Neutrophil (primary cell): Measurements from ENCODE around the gene PLCL1.

Source experiments
- H3K27ac ChIP-seq: fragments of 200-600 bp; sonication (generic); 2 replicates; pipeline ENCODE4 v1.5.1; 2016; ENCODE audit warnings: mild to moderate bottlenecking, moderate library complexity
- H3K27me3 ChIP-seq: fragments of 200-600 bp; sonication (generic); 2 replicates; pipeline ENCODE4 v1.6.0; 2016; ENCODE audit warnings: mild to moderate bottlenecking
- H3K36me3 ChIP-seq: fragments of 200-600 bp; sonication (generic); 2 replicates; pipeline ENCODE4 v1.5.1; 2017
- H3K4me1 ChIP-seq, 2 experiments: fragments of 200-600 bp in 1 of 2; sonication (generic) in 1 of 2; 1 replicate in 1 of 2; 2 replicates in 1 of 2; pipeline versions ENCODE4 v1.5.1 to v1.6.1; 2013 to 2016; ENCODE audit warnings: low read depth in 1 of 2, low read length in 1 of 2, mild to moderate bottlenecking in 1 of 2, moderate library complexity in 1 of 2; ENCODE audit not compliant: control insufficient read depth in 1 of 2, insufficient read depth in 1 of 2
- H3K4me3 ChIP-seq, 2 experiments: fragments of 200-600 bp in 1 of 2; sonication (generic) in 1 of 2; 1 replicate in 1 of 2; 2 replicates in 1 of 2; pipeline ENCODE4 v1.5.1; 2013 to 2016; ENCODE audit warnings: low read depth in 1 of 2, low read length in 1 of 2, mild to moderate bottlenecking in 1 of 2, moderate library complexity in 1 of 2
- H3K9me3 ChIP-seq: fragments of 200-600 bp; sonication (generic); 2 replicates; pipeline ENCODE4 v1.5.1; 2016
- TF ChIP-seq, protein P1 (sequence below): fragments of 200-600 bp; sonication (generic); IDR thresholded peaks from 2 replicates; pipeline ENCODE4 v1.5.1; 2016; ENCODE audit warnings: antibody characterized with exemption

The PLCL1 gene

DNA sequence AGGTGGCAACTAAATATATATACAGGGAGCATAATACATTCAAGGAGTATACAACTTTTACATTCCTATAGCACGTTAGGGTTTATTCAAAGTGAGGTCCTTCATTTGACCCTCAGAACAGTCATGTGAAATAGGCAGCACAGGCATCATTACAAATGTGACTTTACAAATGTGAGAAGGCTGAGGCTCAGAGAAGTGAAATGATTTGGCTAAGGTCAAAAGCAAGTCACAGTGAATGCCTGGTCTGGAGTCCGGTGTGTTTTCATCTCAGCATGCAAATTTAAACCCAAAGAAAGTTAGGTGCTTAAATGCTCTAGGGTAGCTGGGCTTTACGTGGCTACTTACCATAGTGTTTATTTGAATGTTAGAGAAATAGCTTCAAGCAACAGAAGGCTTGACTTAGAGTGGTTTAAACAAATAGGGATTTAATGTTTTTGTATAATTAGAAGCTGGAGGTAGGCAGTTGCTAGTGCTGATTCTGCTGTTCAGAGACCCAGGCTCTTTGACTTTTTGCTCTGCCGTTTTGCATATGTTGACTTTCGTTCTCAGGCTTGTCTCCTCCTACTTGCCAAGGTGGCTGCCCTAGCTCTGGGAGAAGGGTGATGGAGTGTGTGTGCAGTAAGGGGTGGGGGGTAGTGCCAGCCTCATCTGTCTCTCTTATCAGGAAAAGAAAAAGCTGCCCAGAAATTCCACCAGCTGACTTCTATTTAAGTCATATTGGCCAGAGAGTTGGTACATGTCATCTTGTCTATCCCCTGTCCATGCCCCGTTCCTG, 89.2 kb downstream of the PLCL1 start:
- Histone ChIP-seq H3K4me1 (peaks cover 0 to 9% of the 10 kb centered on the region in 2 experiments), H3K27ac (no peak overlapping the region), H3K36me3 (no peaks in the 10 kb centered on the region), H3K4me3 (no peak overlapping the region), H3K9me3 (no peaks in the 10 kb centered on the region), H3K27me3 (no peaks in the 10 kb centered on the region)
- TF ChIP-seq, protein P1, sequence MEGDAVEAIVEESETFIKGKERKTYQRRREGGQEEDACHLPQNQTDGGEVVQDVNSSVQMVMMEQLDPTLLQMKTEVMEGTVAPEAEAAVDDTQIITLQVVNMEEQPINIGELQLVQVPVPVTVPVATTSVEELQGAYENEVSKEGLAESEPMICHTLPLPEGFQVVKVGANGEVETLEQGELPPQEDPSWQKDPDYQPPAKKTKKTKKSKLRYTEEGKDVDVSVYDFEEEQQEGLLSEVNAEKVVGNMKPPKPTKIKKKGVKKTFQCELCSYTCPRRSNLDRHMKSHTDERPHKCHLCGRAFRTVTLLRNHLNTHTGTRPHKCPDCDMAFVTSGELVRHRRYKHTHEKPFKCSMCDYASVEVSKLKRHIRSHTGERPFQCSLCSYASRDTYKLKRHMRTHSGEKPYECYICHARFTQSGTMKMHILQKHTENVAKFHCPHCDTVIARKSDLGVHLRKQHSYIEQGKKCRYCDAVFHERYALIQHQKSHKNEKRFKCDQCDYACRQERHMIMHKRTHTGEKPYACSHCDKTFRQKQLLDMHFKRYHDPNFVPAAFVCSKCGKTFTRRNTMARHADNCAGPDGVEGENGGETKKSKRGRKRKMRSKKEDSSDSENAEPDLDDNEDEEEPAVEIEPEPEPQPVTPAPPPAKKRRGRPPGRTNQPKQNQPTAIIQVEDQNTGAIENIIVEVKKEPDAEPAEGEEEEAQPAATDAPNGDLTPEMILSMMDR = no peak

DNA sequence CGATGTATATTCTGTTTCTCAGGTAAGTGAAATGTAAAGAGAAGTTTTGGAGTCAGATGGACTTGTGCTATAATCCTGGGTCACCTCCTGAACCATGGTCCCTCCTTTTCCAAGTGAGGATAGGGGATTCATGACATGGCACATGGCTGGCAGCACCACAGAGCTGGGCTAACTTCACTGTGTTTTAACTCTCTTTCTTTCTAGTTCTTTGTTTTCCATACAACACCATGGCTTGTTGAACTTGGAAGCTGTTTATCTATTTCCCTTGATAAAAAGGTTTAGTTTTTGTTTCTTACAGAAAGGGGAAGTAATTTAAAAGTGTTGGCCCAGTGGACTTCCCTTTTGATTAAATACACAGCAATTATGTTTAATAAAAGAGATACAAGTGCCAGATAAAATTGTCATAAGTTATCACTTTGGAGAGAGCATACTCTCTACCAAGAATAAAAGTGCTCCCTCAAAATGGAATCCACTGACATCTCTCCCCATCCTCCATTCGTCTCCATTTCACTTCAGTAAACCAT, 90.4 kb downstream of the PLCL1 start:
- Histone ChIP-seq H3K4me3 (no peak overlapping the region), H3K9me3 (no peaks in the 10 kb centered on the region), H3K27ac (no peak overlapping the region), H3K27me3 (no peaks in the 10 kb centered on the region), H3K4me1 (no peaks in the 10 kb centered on the region), H3K36me3 (no peaks in the 10 kb centered on the region)
- TF ChIP-seq, protein P1 = no peak

DNA sequence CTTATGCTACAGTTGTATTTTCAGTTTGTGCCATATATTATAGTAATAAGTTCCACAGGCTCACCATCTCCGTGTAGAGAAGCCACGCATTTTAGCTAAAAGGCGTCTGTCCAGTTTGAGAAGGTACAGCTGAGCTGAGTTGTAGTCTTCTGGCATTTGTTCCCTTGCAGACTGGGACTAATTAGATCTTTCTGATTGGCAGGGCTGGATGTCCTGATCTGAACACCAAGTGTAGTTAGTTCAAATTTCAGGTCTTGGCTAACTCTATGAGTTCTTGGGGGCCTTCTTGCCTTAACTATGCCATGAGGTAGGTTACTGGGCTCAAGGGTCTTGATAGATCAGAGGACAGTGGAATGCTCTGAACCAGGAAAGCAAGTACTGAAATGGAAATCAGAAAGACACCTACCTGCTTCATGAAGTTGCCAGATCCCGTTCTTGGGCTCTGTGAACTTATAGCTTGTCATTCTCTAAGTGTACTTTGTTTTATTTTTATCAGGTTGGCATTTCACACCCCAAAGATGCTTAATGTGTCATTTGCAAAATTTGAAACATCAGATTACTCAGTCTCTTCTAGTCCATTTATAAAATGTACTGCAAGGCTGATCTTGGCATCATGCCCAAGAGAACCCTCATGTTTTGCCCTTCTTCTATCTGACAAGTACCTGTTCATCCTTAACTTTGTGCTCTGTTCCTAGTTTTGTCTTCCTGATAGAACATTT, 93.7 kb downstream of the PLCL1 start:
- no peaks in the 10 kb centered on the region for H3K4me1 ChIP-seq
- TF ChIP-seq, protein P1 = no peak
- H3K9me3 ChIP-seq = no peaks in the 10 kb centered on the region
- no peak overlapping the region for H3K4me3 ChIP-seq
- H3K36me3 ChIP-seq = no peaks in the 10 kb centered on the region
- H3K27me3 ChIP-seq = peaks cover 31% of the 10 kb centered on the region
- no peak overlapping the region for H3K27ac ChIP-seq

DNA sequence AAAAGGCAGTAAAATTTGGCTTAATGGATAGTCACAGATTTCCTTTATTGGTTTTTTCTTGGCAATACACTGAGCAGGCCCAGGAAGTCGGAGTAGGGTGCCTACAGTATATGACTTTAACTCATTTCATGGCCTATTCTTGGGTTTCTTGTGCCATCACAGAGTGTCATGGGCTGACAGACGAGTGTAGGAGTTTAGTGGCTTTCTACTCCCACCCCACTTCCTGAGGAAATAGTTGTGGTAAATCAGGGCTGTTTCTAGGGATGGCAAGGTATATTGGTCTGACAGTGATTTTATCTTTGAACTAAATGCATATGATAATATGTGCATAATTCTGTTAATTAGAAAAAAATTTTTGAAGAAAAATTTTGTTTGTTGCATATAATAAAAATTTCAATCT, 100.1 kb downstream of the PLCL1 start:
- Histone ChIP-seq H3K4me3 (no peak overlapping the region), H3K27me3 (peaks cover 59% of the 10 kb centered on the region), H3K36me3 (no peaks in the 10 kb centered on the region), H3K27ac (no peak overlapping the region), H3K9me3 (no peaks in the 10 kb centered on the region), H3K4me1 (no peaks in the 10 kb centered on the region)
- TF ChIP-seq, protein P1 = no peak

DNA sequence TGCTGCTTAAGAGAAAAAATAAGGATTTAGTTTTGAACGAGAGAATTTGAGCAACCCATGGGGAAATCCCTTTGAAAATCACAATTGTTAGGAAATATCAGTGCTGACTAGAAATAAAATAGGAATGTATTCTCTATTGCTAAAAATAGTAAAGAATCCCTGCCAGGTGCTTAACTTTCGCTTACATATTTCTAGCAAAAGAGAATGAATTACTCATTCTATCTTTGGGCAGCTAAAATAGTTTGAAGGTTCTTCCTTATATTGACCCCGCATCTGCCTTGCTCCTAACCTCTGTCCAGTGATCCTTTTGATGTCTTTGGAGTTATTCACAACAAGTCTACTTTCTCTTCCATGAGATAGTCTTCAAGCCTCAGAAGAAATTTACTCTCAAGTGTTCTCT, 103.8 kb downstream of the PLCL1 start:
- TF ChIP-seq, protein P1 = no peak
- no peaks in the 10 kb centered on the region for H3K4me1 ChIP-seq
- no peak overlapping the region for H3K4me3 ChIP-seq
- H3K27me3 ChIP-seq = peaks cover 53% of the 10 kb centered on the region
- H3K27ac ChIP-seq = no peak overlapping the region
- no peaks in the 10 kb centered on the region for H3K9me3 ChIP-seq
- H3K36me3 ChIP-seq = no peaks in the 10 kb centered on the region
